Measurements from ENCODE around the gene TENM3.

The TENM3 gene

DNA sequence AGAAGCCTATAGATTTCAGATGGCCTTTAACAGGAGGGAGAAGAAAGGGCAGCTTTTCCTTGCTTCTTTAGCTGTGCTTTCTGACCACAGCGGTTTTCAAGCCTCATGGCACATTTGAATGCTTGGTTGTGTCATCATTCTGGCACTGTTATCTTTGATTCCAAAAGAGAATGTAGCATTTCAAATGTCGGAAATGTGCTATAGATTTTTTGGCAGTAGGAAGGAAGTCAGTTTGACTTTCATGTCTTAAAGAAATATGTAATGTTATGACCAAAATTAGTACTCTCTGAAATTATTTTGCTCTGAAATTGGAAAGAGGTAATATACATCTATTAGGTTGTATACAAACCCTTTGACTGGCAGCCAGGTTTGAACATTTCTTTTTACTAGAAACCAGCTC lies 171.9 kb downstream of the TENM3 start:
- no peak for ATAC-seq
- no peak for TF ChIP-seq ZNF8 (CRISPR knock-in tag; IDR thresholded peaks at IDR 0.05)
- no peak for TF ChIP-seq TCF4 (CRISPR knock-in tag; IDR thresholded peaks at IDR 0.05; ENCODE audit: borderline replicate concordance)
- TF ChIP-seq GLIS3 (CRISPR knock-in tag; IDR thresholded peaks at IDR 0.05) = no peak
- TF ChIP-seq BACH2 (CRISPR knock-in tag; IDR thresholded peaks at IDR 0.05; ENCODE audit: borderline replicate concordance) = no peak
- no peak for TF ChIP-seq ZFP30 (CRISPR knock-in tag; IDR thresholded peaks at IDR 0.05)
- no peak for TF ChIP-seq ESRRG (CRISPR knock-in tag; IDR thresholded peaks at IDR 0.05)
- no peak for TF ChIP-seq SNAI2 (CRISPR knock-in tag; IDR thresholded peaks at IDR 0.05)
- TF ChIP-seq, protein P1, sequence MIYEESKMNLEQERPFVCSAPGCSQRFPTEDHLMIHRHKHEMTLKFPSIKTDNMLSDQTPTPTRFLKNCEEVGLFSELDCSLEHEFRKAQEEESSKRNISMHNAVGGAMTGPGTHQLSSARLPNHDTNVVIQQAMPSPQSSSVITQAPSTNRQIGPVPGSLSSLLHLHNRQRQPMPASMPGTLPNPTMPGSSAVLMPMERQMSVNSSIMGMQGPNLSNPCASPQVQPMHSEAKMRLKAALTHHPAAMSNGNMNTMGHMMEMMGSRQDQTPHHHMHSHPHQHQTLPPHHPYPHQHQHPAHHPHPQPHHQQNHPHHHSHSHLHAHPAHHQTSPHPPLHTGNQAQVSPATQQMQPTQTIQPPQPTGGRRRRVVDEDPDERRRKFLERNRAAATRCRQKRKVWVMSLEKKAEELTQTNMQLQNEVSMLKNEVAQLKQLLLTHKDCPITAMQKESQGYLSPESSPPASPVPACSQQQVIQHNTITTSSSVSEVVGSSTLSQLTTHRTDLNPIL (CRISPR knock-in tag; IDR thresholded peaks at IDR 0.05; ENCODE audit: low read depth) = no peak
- TF ChIP-seq TOX (CRISPR knock-in tag; IDR thresholded peaks at IDR 0.05; ENCODE audit: borderline replicate concordance) = no peak
- TF ChIP-seq OSR1 (CRISPR knock-in tag; IDR thresholded peaks at IDR 0.05) = no peak
- no peak for TF ChIP-seq ISL1 (CRISPR knock-in tag; IDR thresholded peaks at IDR 0.05)
- TF ChIP-seq, protein P2, sequence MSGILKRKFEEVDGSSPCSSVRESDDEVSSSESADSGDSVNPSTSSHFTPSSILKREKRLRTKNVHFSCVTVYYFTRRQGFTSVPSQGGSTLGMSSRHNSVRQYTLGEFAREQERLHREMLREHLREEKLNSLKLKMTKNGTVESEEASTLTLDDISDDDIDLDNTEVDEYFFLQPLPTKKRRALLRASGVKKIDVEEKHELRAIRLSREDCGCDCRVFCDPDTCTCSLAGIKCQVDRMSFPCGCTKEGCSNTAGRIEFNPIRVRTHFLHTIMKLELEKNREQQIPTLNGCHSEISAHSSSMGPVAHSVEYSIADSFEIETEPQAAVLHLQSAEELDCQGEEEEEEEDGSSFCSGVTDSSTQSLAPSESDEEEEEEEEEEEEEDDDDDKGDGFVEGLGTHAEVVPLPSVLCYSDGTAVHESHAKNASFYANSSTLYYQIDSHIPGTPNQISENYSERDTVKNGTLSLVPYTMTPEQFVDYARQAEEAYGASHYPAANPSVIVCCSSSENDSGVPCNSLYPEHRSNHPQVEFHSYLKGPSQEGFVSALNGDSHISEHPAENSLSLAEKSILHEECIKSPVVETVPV (CRISPR knock-in tag; IDR thresholded peaks at IDR 0.05) = no peak
- TF ChIP-seq, protein P3, sequence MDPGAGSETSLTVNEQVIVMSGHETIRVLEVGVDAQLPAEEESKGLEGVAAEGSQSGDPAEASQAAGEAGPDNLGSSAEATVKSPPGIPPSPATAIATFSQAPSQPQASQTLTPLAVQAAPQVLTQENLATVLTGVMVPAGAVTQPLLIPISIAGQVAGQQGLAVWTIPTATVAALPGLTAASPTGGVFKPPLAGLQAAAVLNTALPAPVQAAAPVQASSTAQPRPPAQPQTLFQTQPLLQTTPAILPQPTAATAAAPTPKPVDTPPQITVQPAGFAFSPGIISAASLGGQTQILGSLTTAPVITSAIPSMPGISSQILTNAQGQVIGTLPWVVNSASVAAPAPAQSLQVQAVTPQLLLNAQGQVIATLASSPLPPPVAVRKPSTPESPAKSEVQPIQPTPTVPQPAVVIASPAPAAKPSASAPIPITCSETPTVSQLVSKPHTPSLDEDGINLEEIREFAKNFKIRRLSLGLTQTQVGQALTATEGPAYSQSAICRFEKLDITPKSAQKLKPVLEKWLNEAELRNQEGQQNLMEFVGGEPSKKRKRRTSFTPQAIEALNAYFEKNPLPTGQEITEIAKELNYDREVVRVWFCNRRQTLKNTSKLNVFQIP (CRISPR knock-in tag; IDR thresholded peaks at IDR 0.05; ENCODE audit: borderline replicate concordance, low read depth) = no peak
- TF ChIP-seq ZNF565 (CRISPR knock-in tag; conservative IDR thresholded peaks at IDR 0.05; ENCODE audit: low read depth) = no peak

DNA sequence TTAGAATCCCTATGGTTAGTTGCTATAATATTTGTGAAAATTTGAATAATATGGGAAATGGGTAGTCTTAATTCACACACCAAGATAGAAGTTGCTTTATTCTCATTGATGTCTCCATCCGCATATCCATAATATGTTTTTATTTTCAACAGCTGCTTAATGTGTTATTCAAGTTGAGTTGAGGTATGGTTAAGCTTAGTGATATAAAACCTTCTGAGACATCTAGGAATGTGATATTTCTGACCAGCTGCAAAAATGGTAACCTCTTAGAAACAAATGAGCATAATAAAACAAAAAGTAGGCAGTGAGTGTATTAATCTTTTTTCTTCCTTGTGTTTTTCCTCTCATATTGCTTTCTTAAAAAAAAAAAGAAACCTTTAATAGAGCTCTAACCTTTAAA lies 172.9 kb downstream of the TENM3 start:
- TF ChIP-seq PPARA (CRISPR knock-in tag; IDR thresholded peaks at IDR 0.05; ENCODE audit: borderline replicate concordance) (no peak), ZNF70 (CRISPR knock-in tag; IDR thresholded peaks at IDR 0.05) (no peak), SNAI2 (CRISPR knock-in tag; IDR thresholded peaks at IDR 0.05) (no peak)
- TF ChIP-seq, protein P3 (CRISPR knock-in tag; IDR thresholded peaks at IDR 0.05; ENCODE audit: borderline replicate concordance, low read depth) = no peak
- TF ChIP-seq, protein P4, sequence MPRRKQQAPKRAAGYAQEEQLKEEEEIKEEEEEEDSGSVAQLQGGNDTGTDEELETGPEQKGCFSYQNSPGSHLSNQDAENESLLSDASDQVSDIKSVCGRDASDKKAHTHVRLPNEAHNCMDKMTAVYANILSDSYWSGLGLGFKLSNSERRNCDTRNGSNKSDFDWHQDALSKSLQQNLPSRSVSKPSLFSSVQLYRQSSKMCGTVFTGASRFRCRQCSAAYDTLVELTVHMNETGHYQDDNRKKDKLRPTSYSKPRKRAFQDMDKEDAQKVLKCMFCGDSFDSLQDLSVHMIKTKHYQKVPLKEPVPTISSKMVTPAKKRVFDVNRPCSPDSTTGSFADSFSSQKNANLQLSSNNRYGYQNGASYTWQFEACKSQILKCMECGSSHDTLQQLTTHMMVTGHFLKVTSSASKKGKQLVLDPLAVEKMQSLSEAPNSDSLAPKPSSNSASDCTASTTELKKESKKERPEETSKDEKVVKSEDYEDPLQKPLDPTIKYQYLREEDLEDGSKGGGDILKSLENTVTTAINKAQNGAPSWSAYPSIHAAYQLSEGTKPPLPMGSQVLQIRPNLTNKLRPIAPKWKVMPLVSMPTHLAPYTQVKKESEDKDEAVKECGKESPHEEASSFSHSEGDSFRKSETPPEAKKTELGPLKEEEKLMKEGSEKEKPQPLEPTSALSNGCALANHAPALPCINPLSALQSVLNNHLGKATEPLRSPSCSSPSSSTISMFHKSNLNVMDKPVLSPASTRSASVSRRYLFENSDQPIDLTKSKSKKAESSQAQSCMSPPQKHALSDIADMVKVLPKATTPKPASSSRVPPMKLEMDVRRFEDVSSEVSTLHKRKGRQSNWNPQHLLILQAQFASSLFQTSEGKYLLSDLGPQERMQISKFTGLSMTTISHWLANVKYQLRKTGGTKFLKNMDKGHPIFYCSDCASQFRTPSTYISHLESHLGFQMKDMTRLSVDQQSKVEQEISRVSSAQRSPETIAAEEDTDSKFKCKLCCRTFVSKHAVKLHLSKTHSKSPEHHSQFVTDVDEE (CRISPR knock-in tag; IDR thresholded peaks at IDR 0.05) = no peak
- no peak for ATAC-seq

DNA sequence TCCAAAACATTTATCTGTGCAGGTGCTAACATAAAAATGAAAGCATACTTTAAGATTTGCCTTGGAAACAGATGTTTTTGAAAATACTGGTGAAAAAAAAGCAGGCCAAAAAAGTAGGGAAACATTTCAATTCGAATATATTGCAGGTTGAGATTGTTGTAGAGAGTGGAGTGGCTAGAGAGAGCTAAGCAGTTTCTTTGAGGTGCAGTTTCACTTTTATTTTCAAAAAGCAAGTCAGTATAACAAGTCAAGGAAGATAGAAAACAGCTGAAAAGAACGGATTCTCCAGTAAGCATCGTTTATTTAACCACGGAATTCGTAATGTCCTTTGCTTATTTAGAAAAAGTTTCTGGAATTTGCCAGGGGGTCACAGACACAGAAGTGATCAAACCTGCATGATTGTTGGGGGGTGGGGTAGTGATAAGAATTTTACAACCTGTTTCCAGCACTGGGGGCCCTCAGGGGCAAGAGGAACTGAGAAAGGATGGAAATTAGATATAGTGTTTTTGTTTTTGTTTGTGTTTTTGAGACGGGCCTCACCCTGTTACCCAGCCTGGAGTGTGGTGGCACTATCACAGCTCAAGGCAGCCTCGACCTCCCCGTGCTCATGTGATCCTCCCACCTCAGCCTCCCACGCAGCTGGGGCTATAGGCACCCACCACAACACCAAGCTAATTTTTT lies 175.0 kb downstream of the TENM3 start:
- TF ChIP-seq ZFP3 (CRISPR knock-in tag; IDR thresholded peaks at IDR 0.05) = no peak
- no peak for ATAC-seq

DNA sequence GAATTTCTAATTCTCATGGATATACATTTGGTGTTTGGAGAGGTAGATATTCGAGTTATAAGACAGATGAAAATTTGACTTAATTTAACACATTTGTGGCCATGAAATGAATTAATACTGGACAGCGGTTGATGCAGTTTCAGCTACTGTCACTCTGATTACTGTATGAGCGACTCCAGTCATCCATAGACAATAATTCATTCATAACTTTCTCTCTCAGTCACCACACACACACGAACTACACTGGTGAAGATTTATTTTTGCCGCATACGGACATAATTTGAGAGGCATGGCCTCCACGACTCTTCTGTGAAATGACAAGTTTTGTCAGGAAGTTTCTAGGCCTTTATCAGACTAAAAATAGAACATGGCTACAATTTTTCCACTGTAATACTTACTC lies 177.0 kb downstream of the TENM3 start:
- no peak for ATAC-seq
- no peak for TF ChIP-seq ZNF8 (CRISPR knock-in tag; IDR thresholded peaks at IDR 0.05)
- TF ChIP-seq, protein P1 (CRISPR knock-in tag; IDR thresholded peaks at IDR 0.05; ENCODE audit: low read depth) = no peak
- TF ChIP-seq ARNTL (CRISPR knock-in tag; IDR thresholded peaks at IDR 0.05; ENCODE audit: borderline replicate concordance, low read depth) = no peak
- no peak for TF ChIP-seq ISL1 (CRISPR knock-in tag; IDR thresholded peaks at IDR 0.05)
- TF ChIP-seq, protein P3 (CRISPR knock-in tag; IDR thresholded peaks at IDR 0.05; ENCODE audit: borderline replicate concordance, low read depth) = no peak
- TF ChIP-seq, protein P4 (CRISPR knock-in tag; IDR thresholded peaks at IDR 0.05) = no peak
- TF ChIP-seq PPARA (CRISPR knock-in tag; IDR thresholded peaks at IDR 0.05; ENCODE audit: borderline replicate concordance) = no peak
- no peak for TF ChIP-seq ZNF565 (CRISPR knock-in tag; conservative IDR thresholded peaks at IDR 0.05; ENCODE audit: low read depth)
- TF ChIP-seq ZFP3 (CRISPR knock-in tag; IDR thresholded peaks at IDR 0.05) = no peak
